NCI-H2107 treated with DMSO at 0.1 percent for 48 hours (cell line): ENCODE data around the gene DRD4.
A peak's percentile ranks its signal among the peaks of the same experiment; 100 is the strongest.

Experiments
- DNase-seq: peaks from one replicate; lab custom pipeline; 2025; ENCODE audit not compliant: unreplicated experiment; lab: John Stamatoyannopoulos, UW

DRD4 gene

DNA sequence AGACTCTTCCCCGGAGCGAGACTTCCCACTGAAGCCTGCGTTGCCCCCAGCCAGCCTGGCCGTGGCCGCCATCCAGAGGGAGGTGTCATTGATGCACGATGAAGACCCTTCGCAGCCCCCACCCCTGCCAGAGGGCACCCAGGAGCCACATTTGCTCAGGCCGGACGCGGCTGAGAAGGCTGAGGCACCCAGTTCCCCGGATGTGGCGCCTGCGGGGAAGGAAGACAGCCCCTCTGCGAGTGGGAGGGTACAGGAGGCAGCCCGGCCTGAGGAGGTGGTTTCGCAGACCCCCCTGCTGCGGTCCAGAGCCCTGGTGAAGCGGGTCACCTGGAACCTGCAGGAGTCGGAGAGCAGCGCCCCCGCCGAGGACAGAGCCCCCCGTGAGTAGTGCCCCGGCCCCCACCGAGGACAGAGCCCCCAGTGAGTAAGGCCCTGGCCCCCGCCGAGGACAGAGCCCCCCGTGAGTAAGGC lies 27.7 kb upstream of the DRD4 start:
- DNase-seq = no peak

DNA sequence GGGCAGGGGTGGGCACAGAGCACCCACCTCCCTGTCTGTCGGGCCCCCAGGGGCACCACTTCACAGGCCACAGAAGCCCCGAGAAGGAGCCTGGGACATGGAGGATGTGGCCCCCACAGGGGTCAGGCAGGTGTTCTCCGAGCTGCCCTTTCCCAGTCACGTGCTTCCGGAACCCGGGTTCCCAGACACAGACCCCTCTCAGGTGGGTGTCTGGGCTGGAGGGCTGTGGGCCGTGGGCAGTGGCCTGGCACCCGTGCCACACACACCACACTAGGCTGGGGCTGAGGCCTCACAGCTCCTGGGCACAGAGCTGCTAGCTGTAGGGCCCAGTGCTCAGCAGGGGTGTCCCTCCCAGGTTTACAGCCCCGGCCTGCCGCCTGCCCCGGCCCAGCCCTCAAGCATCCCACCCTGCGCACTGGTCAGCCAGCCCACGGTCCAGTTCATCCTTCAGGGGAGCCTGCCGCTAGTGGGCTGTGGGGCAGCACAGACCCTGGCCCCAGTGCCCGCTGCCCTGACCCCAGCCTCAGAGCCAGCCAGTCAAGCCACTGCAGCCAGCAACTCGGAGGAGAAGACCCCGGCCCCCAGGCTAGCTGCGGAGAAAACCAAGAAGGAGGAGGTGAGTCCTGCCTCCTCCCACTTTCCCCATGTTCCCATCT lies 26.8 kb upstream of the DRD4 start:
- no peak for DNase-seq

DNA sequence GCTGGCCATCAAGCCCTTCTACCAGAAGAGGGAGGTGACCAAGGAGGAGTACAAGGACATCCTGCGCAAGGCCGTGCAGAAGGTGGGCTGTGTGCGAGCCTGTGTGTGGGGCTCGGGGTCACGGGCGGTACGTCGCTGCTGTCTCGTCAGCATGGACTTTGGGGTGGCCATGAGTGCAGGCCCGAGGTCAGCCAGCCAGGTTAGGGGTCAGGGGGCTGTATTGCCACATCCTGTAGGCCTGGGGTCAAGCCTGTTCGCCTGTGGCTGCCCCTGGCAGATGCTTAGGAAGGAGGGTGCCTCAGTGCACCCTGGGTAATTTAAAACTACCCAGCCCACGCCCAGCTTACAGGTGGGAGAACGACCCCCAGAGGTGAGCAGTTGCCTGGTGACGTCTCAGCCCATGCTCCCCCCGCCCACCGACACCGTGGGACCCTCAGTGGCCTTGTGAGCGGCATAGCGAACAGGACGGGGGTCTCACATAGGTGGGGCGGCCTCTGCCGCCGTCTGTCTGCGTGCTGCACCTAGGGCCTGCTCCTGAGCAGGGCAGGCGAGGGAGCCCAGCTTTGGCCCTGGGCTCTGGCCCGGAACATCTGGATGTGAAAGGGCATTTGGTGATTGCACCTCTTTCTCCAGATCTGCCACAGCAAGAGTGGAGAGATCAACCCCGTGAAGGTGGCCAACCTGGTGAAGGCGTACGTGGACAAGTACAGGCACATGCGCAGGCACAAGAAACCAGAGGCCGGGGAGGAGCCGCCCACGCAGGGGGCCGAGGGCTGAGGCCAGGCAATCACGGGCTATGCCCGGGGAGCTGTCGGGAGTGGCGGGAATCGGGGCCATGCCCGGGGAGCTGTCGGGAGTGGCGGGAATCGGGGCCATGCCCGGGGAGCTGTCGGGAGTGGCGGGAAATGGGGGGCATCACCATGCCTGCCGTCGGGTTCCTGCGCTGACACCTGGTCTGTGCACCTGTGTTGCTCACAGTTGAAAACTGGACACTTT lies 25.8 kb upstream of the DRD4 start:
- no peak for DNase-seq

DNA sequence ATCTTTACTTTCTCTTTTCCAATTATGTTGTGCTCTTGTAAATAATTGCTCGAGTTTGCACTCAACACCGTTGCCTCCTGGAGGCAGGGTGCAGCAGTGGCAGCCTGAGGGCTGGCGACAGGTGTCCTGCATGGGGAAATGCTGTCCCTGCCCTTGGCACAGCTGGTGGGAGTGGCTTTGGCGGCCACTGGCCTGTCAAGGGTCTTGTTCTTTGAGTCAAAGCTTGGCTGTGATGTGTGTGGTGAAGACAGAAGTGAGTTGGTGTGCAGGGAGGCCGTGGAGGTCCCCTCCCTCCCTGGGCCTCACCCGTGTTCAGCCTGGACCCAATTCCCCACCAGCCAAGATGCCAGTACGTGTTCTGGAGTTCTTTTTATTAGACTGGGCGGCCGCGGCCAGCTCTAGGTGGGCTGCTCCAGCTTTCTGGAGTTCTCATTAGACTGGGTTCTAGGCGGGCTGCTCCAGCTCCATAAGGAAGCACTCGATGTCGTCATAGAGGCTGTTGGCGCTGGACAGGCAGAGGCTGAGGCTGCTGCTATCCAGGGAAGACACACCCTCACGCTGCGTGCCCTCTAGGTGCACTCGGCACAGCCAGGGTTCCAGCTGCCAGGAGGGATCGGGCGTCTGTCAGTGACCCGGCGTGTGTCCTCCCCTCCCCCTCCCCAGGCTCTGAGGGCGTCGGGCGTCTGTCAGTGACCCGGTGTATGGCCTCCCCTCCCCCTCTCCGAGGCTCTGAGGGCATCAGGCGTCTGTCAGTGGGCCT lies 24.7 kb upstream of the DRD4 start:
- DNase-seq = peak; percentile 27

DNA sequence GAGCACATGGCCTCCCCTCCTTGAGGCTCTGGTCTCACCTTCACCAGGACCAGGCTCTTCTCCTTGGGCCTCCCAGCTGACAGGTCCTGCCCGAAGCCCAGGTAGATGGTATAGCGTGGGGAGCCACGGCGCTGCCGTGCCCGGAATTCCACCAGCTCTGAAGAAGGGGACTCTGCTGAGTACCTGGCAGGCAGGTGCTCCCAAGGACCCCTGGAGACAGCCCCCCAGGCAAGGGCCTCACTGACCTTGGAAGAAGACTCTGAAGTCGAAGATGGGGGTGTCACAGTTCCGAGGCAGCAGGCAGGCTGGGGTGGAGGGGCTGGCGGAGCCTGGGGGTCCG lies 24.1 kb upstream of the DRD4 start:
- no peak for DNase-seq

DNA sequence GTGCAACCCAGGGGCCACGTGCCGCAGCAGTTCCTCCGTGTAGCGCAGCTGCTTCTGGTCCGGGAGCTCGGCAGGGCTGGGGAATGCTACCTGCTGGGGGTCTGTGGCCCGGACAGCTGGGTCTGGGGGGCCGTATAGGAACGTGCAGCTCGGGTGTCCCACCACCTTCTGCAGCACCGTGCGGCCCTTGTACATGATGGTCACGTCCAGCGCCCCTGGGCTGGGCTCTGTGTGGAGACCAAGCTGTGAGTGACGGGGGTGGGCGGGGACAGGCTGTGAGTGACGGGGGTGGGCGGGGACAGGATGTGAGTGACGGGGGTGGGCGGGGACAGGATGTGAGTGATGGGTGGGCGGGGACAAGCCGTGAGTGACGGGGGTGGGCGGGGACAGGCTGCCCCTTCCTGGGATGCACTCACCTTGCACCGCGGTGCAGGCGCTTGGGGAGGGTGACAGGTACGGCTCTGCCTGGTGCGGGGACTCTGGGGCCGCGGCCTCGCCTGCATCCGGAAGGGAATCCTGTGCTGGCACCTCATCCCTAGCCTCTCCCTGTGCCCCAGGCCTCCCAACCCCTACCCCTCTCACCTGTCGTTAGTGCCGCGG lies 23.6 kb upstream of the DRD4 start:
- DNase-seq = no peak

DNA sequence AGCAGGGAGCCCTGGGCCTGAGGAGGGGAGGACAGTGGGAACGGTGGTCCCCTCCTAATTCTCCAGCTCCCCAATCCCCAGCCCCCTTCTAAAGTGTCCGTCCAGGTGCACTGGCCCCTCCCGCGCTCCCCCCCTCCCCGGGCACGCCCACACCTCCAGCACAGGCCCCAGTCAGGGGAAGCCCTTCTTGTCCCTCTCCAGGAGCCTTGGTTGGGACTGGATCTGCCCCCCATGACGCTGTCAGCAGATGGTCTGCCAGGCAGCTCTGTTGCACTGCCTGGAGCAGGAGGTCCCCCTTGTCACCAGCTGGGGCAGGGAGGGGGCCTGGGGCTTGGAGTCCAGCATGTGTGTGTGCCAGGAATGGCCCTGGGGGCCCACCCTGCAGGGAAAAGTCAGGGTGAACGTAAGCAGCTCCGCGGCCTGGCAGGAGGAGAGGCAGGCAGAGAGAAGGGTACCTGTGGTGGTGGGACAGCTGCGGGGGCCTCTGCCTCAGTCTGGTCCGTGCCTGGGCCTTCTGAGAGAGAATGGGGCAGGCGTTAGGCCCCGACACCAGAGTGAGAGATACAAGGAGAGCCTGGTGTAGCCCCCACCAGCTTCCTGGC lies 22.9 kb upstream of the DRD4 start:
- no peak for DNase-seq

DNA sequence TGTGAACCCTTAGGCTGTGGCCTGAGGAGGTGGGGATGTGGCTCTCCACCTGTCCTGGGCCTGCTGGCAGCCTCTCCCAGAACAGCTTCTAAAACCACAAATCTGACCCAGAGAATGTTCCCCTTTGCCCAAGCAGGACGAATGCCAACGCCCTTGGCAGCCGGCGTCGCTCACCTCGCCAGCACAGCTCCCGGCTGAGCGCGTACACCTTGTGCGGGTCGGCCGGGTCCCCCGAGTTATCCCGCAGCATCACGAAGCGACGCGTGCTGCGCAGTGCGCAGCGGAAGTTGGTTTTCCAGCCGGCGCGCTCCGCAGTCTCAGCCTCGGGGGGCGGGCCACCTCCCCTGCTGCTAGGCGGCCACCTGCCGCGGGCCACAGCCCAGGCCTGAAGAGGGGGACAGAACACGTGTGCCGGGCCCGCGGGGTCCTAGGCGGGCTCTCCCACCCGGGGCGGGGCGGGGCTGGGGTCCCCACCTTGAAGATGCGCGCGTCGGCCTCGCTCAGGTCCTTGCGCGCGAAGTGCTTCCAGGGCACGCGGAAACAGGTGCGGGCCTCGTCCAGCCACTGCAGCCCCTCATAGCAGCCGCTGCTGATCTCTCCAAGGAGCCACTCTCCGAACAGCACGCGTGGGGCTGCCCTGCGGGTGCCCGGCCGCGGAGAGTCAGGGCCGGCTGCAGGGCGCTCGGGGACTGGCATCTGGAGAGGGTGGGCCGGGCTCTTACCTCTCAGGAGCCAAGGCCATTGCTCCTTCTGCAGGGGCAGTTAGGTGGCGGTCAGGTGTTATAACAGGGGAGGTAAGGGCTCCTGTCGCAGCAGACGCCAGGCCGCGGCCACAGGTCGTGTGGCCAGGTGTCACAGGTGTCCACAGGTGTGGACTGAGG lies 22.2 kb upstream of the DRD4 start:
- DNase-seq = no peak

DNA sequence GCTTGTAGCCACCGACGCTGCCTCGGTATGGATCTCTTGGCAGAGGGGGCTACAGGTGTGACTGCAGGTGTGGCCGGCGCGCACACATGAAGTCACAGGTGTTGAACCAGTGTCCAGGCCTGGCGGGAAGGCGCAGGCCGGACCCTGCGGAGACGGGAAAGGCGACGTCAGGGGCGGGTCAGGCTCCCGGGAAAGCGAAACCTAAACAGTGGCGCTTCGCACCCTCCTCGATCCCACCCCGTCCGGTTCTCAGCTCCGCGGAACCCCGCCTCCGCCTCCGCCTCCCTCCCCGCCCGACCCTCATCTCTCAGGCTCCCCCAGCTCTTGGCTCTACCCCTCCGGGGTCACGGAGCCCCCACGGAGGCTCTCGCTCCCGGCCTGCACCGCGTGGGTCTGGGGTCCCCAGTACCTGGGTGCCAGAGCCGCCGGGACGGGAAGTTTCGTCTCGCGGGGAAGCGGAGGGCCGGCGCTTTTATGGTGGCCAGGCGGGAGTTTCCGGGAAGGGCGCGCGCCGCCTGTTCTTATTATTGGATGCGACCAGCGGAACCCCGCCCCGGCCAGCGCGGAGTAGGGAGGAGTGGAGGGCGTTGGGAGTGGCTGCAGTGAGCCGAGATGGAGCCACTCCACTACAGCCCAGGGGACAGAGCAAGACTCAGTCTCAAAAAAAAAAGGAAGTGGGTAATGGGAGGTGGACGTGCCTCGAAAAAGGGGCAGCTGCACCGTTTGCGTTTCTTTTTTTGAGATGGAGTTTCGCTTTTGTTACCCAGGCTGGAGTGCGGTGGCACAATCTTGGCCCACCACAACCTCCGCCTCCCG lies 21.4 kb upstream of the DRD4 start, which contains the start of gene IRF7:
TSS of gene IRF7 (minus strand) at position 447 of the 816 bp plus-strand sequence. CDS start 586 bp downstream, outside the sequence.
- DNase-seq = peak; percentile 75

DNA sequence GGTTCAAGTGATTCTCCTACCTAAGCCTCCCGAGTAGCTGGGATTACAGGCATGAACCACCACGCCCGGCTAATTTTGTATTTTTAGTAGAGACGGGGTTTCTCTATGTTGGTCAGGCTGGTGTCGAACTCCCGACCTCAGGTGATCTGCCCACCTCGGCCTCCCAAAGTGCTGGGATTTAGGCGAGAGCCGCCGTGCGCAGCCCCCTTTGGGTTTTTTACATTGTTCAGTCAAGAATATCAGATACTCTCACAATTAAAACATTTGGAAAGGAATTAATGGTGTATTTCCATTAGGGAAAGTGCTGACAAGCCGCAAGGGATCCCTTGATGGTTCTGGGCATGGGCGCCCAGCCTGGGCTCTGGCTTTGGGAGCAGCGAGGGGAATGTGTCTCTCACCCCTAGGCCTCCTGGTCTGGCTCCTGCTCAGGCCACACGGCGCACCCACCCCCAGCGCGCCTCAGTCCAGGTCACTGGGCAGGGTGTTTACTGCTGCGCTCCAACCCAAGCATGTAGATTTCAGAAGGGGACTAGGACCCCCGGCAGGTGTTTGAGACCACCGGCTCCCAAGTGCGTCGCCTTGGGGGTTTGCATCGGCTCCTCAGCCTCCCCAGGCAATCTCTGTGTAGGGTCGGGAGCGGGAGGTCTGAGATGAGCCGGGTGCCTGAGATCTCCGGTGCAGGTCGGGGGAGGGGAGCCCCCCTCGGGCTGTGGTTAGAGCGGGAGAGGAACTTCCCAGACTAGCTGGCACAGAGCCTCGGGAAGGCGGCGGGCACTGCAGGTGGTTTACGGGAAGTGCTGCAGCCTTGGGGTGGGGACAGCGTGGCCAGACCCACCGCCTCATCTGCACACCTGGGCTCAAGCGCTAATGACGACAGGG lies 20.5 kb upstream of the DRD4 start:
- DNase-seq = no peak

DNA sequence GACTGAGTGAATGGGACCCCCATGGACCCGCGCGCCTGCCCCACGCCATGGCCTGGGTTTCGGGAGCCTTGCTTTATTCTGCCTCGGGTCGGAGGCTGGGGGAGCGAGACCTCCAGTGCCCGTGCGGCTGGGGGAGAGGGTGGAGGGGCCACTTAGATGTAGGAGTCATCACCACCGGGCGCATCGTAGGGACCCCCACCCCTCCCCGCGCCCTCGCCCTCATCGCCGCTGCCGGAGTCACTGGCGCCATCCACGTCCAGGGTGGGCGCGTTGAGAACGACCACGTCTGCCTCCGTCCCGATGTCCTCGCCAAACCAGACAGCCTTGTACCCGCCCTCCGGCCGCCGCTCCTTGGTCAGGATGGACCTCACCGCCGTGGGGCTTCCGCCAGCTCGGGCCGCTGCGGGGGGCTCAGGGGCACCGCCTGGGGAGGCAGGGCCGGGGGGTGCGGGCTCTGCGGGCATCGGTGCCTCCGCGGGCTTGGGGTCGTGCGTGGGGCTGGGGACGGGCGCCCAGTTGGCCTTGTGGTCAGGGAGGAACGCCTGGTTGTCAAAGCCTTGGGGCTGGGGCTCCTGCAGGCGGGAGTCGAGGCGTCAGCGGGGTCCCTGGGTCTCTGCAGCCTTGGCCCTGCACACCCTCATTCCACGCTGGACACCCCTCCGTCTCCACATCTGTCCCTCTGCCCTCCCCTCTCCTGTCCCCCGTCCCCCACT lies 19.7 kb upstream of the DRD4 start:
- DNase-seq = no peak

DNA sequence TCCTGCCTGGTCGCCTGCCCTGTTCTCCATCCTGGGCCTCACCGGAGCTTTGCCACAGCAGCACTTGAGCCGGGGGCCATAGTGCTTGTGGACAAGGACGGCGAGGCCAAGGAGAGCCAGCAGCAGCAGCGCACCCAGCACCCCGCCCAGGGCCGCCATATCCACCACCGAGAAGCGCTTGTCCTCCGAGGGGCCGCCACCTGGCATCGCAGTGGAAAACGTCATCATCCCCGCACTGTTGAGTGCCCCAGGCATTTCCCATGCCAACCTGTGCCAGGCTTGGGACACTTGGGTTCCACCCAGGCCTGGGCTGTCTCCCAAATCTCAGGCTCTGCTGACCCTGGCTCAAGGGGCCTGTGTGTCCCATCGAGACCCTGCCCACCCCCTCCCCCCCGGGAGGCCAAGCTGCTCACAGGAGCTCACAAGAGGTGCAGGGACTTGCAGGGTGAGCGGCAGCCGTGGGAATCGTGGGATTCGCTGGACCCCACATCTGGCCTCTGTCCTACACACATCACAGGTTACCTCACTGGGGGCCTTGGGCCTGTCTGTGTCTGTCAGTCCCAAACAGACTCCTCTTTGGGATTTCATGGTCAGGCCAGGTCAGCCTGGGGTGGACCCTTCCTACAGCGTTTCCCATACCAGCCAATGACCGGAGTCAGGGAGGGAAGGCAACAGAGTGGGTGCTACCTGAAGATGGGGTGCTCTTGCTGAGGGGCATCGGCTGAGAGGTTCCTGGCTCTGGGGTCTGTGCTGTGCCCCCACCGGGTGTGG lies 19.0 kb upstream of the DRD4 start:
- no peak for DNase-seq

DNA sequence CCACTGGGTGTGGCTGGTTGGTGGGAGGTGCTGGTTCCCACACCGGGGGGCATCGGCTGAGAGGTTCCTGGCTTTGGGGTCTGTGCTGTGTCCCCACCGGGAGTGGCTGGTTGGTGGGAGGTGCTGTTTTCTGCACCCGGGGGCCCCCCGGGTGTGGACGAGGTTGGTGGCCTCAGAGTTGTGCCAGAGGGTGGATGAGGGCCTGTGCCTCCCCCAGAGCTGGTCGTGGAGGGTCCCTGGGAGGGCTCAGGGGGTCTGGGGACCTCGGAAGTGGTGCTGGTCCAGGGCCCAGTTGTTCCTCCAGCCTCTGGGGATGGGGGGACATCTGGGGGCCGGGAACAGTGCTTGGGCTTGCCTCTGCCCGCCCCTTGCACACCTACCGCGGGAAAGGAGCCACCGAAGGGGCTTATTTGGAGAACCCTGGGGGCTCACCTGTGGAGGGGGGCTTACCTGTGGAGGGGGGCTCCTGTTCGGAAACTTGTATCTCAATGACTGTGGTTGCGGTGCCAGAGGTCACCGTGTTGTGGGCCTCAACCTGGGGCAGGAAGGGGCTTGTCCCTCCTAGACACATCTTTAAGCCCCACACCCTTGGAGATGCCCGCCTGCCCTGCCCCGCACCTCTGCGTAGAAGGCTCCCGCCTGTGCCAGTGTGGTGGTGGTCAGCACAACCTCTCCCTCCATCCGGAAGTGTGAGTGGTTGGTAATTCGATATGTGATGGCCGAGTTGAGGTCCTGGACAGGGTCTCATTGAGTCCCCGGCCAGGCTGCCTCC lies 18.0 kb upstream of the DRD4 start:
- DNase-seq = no peak

DNA sequence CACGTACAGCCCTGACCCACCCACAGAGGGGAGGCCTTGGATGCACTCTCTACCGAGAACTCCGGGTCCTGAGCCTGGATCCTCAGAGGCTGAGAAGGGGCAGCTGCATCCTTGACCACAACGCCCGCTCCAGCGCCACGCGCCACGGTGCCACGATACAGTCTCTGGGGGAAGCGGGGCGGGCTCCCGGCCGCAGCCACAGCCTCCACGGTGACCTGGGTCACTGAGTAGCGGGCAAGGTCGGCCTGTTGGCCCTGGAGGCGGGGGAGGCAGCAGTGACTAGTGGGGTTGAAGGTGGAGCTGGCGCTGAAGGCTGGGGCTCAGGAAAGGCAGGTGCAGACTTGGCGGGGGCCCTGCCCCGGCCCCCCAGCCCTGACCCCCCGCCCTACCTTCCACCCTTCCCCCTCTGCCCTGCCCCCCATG lies 17.4 kb upstream of the DRD4 start:
- DNase-seq = no peak

DNA sequence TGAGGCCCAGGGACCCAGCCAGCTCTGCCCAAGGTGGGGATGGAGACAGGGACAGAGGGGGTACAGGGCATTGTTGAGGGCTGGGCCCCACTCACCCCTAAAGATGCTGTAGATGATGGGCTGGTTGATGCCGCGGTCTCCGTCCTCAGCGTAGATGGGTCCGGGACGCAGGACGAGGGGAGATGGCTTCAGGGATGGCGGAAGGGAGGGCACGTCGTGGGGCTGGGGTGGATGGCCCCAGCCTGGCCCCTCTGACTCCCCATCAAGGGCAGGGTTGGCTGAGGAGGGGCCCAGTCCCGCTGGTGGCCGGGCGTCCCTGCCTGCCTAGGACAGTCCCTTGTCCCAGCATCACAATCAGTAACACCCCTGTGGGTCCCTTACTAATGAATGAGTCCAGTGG lies 16.9 kb upstream of the DRD4 start:
- no peak for DNase-seq
